Osteocyte (in vitro differentiated cells): ENCODE results near the gene SOD3. TPM values are rescaled to one million over a fixed set of nuclear protein-coding genes. Genes with fewer than 3 reads are reported as not detected.
A peak's percentile ranks its signal among the peaks of the same experiment; 100 is the strongest.

Source experiments
- DNase-seq: peaks from one replicate; pipeline ENCODE4 v3.0.0; 2021; ENCODE audit warnings: mixed read lengths; ENCODE audit not compliant: unreplicated experiment; ENCODE audit errors: extremely low spot score
- H3K27ac Mint-ChIP-seq: one replicate; pipeline ENCODE4 v1.8.0; 2021; ENCODE audit warnings: mild to moderate bottlenecking, mixed read lengths; ENCODE audit not compliant: unreplicated experiment
- H3K27me3 Mint-ChIP-seq: one replicate; pipeline ENCODE4 v1.8.0; 2021; ENCODE audit warnings: mixed read lengths; ENCODE audit not compliant: unreplicated experiment
- H3K36me3 Mint-ChIP-seq: one replicate; pipeline ENCODE4 v1.8.0; 2021; ENCODE audit warnings: mixed read lengths; ENCODE audit not compliant: unreplicated experiment
- H3K4me1 Mint-ChIP-seq: one replicate; pipeline ENCODE4 v1.8.0; 2021; ENCODE audit warnings: mixed read lengths; ENCODE audit not compliant: unreplicated experiment
- H3K4me3 Mint-ChIP-seq: one replicate; pipeline ENCODE4 v1.8.0; 2021; ENCODE audit warnings: mild to moderate bottlenecking, moderate library complexity, mixed read lengths; ENCODE audit not compliant: unreplicated experiment
- H3K9me3 Mint-ChIP-seq: one replicate; pipeline ENCODE4 v1.8.0; 2021; ENCODE audit warnings: mixed read lengths; ENCODE audit not compliant: unreplicated experiment
- total RNA-seq: library from RNA; stranded (reverse); gene quantifications from 2 replicates; pipeline ENCODE4 v1.2.1, GENCODE V29; 2021
- TF ChIP-seq, protein P1 (sequence below): fragments of 200-600 bp; sonication (generic); IDR thresholded peaks from 2 replicates; pipeline ENCODE4 v1.5.0; 2021; ENCODE audit warnings: antibody characterized with exemption, mild to moderate bottlenecking, moderate library complexity

Gene SOD3
- total RNA-seq, 1 donor from 2014 or later: 3.4 TPM

- no peak overlapping the region for H3K4me3 Mint-ChIP-seq
- H3K27me3 Mint-ChIP-seq: no peaks in the 10 kb centered on the region
- TF ChIP-seq, protein P1, sequence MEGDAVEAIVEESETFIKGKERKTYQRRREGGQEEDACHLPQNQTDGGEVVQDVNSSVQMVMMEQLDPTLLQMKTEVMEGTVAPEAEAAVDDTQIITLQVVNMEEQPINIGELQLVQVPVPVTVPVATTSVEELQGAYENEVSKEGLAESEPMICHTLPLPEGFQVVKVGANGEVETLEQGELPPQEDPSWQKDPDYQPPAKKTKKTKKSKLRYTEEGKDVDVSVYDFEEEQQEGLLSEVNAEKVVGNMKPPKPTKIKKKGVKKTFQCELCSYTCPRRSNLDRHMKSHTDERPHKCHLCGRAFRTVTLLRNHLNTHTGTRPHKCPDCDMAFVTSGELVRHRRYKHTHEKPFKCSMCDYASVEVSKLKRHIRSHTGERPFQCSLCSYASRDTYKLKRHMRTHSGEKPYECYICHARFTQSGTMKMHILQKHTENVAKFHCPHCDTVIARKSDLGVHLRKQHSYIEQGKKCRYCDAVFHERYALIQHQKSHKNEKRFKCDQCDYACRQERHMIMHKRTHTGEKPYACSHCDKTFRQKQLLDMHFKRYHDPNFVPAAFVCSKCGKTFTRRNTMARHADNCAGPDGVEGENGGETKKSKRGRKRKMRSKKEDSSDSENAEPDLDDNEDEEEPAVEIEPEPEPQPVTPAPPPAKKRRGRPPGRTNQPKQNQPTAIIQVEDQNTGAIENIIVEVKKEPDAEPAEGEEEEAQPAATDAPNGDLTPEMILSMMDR: no peak
- peak; percentile 74 for DNase-seq
- peaks cover 7% of the 10 kb centered on the region for H3K4me1 Mint-ChIP-seq
- peaks cover 27% of the 10 kb centered on the region for H3K36me3 Mint-ChIP-seq
- H3K9me3 Mint-ChIP-seq: peaks cover 8% of the 10 kb centered on the region
- no peak overlapping the region for H3K27ac Mint-ChIP-seq
These were observed 12.9 kb downstream of the SOD3 start for GRCh38 chr4:24808261-24808660.

DNA sequence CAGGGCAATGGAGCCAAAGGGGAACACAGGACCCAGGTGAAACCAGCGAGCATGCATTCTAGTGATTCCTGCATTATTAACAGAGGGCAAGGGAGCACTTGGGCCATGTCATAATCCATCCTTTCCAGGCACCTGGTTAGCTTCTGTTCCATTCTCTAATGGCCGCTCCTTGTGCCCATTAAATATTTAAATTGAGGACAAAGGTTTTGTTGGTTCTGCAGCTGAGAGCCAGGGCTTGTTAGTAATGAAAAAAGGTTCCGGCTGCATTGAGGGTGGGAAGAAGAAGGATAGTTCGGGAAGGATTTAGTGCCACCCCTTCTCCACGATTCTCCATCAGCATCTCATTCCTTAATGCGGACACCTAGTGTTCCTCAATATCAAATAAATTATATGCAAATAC lies 13.6 kb downstream of the SOD3 start:
- Mint-ChIP-seq H3K4me3 (no peak overlapping the region), H3K9me3 (peaks cover 8% of the 10 kb centered on the region), H3K27me3 (no peaks in the 10 kb centered on the region), H3K4me1 (peaks cover 7% of the 10 kb centered on the region), H3K27ac (no peak overlapping the region), H3K36me3 (peaks cover 29% of the 10 kb centered on the region)
- TF ChIP-seq, protein P1: no peak
- DNase-seq: no peak

DNA sequence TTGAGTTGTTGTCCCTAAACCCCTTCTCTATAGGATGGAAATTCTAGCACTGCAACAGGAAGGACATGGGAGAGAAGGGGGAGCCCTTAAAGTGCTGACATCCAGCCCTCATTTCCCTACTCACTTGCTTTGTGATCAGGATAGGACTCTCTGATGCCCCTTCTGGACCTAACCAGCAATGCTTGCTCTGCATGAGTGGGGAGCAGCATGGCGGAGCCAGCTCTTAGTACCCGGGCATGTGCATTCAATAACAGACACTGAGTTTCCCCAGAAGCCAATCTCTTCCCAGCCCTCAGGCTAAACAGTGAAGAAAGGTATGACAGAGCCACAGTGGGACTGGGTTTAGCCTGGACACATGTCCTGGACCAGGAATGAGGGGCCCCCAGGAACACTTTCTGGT lies 14.0 kb downstream of the SOD3 start:
- DNase-seq: no peak
- peaks cover 29% of the 10 kb centered on the region for H3K36me3 Mint-ChIP-seq
- peaks cover 7% of the 10 kb centered on the region for H3K4me1 Mint-ChIP-seq
- H3K4me3 Mint-ChIP-seq: no peak overlapping the region
- H3K27me3 Mint-ChIP-seq: no peaks in the 10 kb centered on the region
- peaks cover 8% of the 10 kb centered on the region for H3K9me3 Mint-ChIP-seq
- TF ChIP-seq, protein P1: no peak
- no peak overlapping the region for H3K27ac Mint-ChIP-seq

- H3K4me1 Mint-ChIP-seq: peaks cover 7% of the 10 kb centered on the region
- no peak overlapping the region for H3K27ac Mint-ChIP-seq
- H3K27me3 Mint-ChIP-seq: no peaks in the 10 kb centered on the region
- H3K4me3 Mint-ChIP-seq: no peak overlapping the region
- H3K9me3 Mint-ChIP-seq: peaks cover 8% of the 10 kb centered on the region
- peak; percentile 62 for DNase-seq
- TF ChIP-seq, protein P1: no peak
- H3K36me3 Mint-ChIP-seq: peaks cover 33% of the 10 kb centered on the region
These were observed 14.5 kb downstream of the SOD3 start for GRCh38 chr4:24809815-24810405.

- TF ChIP-seq, protein P1: no peak
- no peak overlapping the region for H3K4me3 Mint-ChIP-seq
These were observed 15.7 kb downstream of the SOD3 start for GRCh38 chr4:24810871-24811631.

More at GRCh38 chr4:24810871-24811631, 15.7 kb downstream of the SOD3 start:
- DNase-seq: peak; percentile 5
- no peak overlapping the region for H3K27ac Mint-ChIP-seq
- peaks cover 33% of the 10 kb centered on the region for H3K36me3 Mint-ChIP-seq
- no peaks in the 10 kb centered on the region for H3K27me3 Mint-ChIP-seq
- H3K4me1 Mint-ChIP-seq: peaks cover 7% of the 10 kb centered on the region
- peaks cover 8% of the 10 kb centered on the region for H3K9me3 Mint-ChIP-seq
